ENCODE data around the gene IQGAP2.

IQGAP2 gene

DNA sequence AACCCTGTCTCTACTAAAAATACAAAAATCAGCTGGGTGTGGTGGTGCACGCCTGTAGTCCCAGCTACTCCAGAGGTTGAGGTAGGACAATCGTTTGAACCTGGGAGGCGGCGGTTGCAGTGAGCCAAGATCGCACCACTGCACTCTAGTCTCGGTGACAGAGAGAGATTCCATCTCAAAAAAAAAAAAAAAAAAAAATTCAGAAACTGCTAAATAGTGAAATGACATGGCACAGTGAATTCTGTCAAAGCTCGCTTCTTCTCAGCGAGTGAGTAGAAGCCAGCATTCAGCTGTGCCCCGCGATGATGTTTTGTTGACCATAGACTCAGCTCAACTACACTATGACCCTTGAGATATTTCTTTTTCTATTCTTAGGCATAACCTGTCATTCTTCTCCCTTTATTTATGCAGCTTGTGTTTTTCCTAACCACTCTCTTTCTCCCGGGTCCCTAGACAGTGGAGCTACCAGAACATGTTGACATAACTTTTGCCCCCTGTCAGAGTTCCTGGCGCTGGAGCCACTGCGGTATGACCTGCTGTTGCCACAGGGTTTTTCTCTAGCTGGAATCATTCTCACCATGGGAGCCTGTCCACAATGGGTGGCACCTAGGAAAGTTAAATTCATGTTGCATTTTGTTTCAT, 13.5 kb upstream of the IQGAP2 start:
- H3K4me3 ChIP-seq, result no peak overlapping the region
- H3K9me3 ChIP-seq (ENCODE audit: low read depth, low read length), result no peaks in the 10 kb centered on the region
- DNase-seq (ENCODE audit: low read depth, low spot score), result no peak
- H3K36me3 ChIP-seq (ENCODE audit: insufficient read depth, low read length), result no peaks in the 10 kb centered on the region
- TF ChIP-seq FOXP2 (optimal IDR thresholded peaks at IDR 0.05; ENCODE audit: control extremely low read depth, extremely low read length, insufficient read depth) (no peak), POLR2AphosphoS5 (IDR thresholded peaks at IDR 0.05; ENCODE audit: borderline replicate concordance, low read depth, low read length) (no peak), EZH2 (IDR thresholded peaks at IDR 0.05) (no peak)
- H3K27ac ChIP-seq, result no peak overlapping the region
- H3K9ac ChIP-seq (ENCODE audit: insufficient read length), result no peak overlapping the region

DNA sequence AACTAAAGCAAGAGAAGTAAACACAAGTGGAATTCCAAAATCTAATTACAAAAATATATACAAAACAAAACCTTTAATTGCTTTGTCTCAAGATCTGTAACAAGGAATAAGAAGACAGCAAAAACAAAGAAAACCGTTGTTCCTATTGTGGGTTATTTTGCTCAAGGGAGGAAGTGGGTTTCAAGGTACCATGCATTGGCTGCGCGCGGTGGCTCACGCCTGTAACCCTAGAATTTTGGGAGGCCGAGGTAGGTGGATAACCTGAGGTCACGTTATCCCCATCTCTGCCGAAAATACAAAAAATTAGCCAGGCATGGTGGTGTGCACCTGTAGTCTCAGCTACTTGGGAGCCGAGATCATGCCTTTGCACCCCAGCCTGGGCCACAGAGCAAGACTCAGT, 12.1 kb upstream of the IQGAP2 start:
- H3K27ac ChIP-seq, result no peak overlapping the region
- no peaks in the 10 kb centered on the region for H3K9me3 ChIP-seq (ENCODE audit: low read depth, low read length)
- H3K4me3 ChIP-seq, result no peak overlapping the region
- no peaks in the 10 kb centered on the region for H3K36me3 ChIP-seq (ENCODE audit: insufficient read depth, low read length)
- TF ChIP-seq EZH2 (IDR thresholded peaks at IDR 0.05) (no peak), FOXP2 (optimal IDR thresholded peaks at IDR 0.05; ENCODE audit: control extremely low read depth, extremely low read length, insufficient read depth) (no peak), POLR2AphosphoS5 (IDR thresholded peaks at IDR 0.05; ENCODE audit: borderline replicate concordance, low read depth, low read length) (no peak)
- no peak for DNase-seq (ENCODE audit: low read depth, low spot score)
- no peak overlapping the region for H3K9ac ChIP-seq (ENCODE audit: insufficient read length)

DNA sequence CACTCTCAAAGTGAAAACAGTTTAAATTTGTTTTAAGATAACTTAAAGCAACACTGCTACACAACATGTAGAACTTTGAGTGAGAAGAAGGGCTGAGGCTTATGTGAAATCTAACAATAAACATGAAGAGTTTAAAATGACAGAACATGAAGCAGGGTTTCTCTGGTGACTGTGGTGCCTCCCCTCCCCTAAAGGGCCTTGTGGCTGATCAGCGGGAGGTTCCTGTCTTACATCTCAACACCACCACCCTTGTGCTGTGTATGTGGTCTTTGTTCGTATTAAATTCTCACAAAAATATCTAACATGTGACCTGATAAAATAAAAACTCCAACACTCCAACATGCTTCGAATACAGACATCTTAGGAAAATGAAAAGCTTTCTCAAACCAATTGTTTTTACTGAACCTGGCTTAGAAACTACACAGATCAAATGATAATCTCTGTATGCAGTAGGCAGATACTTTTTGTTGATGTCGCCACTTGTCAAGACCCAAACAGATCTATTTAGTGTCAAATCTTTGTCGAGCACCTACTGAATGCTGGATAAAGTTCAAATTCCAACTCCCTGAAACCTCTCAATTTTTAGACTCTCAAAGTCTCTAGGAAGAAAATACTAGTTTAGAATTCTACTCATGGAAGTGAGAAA, 9.9 kb upstream of the IQGAP2 start:
- peak; percentile 81 for DNase-seq (ENCODE audit: low read depth, low spot score)
- Histone ChIP-seq H3K27ac (peak overlapping the region; percentile 99), H3K9ac (ENCODE audit: insufficient read length) (peak overlapping the region; percentile 78), H3K9me3 (ENCODE audit: low read depth, low read length) (no peaks in the 10 kb centered on the region), H3K36me3 (ENCODE audit: insufficient read depth, low read length) (no peaks in the 10 kb centered on the region), H3K4me3 (peak overlapping the region; percentile 60)
- peak; percentile 60 for TF ChIP-seq FOXP2 (optimal IDR thresholded peaks at IDR 0.05; ENCODE audit: control extremely low read depth, extremely low read length, insufficient read depth)
- no peak; the same call in 1 of the 2 replicates for TF ChIP-seq POLR2AphosphoS5 (IDR thresholded peaks at IDR 0.05; ENCODE audit: borderline replicate concordance, low read depth, low read length)

DNA sequence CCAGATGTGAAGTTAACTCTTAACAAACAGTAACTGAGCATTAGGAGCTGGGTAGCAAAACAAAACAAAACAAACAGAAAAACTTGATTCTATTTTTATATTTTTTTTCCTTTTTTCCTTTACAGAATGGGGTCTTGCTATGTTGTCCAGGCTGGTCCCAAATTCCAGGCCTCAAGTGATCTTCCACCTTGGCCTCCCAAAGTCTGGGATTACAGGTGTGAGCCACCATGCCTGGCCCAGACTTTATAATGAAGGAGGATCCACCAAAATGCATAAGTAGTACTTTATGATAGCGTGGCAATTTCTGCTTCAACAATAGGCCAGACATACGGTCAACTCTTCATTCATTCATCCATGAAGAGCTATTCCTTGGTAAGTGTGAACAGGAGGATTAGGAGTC, 5.9 kb upstream of the IQGAP2 start:
- H3K4me3 ChIP-seq, result no peak overlapping the region
- no peak overlapping the region for H3K27ac ChIP-seq
- no peak overlapping the region for H3K9ac ChIP-seq (ENCODE audit: insufficient read length)
- no peak for DNase-seq (ENCODE audit: low read depth, low spot score)
- TF ChIP-seq EZH2 (IDR thresholded peaks at IDR 0.05) (no peak), FOXP2 (optimal IDR thresholded peaks at IDR 0.05; ENCODE audit: control extremely low read depth, extremely low read length, insufficient read depth) (no peak), POLR2AphosphoS5 (IDR thresholded peaks at IDR 0.05; ENCODE audit: borderline replicate concordance, low read depth, low read length) (no peak)
- no peaks in the 10 kb centered on the region for H3K36me3 ChIP-seq (ENCODE audit: insufficient read depth, low read length)
- H3K9me3 ChIP-seq (ENCODE audit: low read depth, low read length), result no peaks in the 10 kb centered on the region

DNA sequence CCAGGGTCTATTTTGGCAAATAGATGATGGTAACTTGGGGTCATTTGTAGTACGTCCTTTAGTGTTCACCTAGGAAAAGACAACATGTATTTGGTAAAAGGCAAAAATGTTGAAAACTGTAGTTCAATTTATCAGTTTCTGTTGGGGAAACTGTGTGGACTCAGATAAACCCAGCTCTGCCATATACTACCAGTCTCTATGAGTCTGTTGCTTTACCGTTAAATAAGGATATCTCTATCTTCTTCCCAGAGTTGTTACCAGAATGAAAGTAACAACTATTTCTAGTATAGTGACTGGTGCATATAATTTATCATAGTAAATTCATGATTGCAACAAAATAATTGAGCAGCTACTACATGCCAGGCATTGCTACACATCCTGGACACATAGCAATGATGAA, 3.8 kb upstream of the IQGAP2 start:
- Histone ChIP-seq H3K36me3 (ENCODE audit: insufficient read depth, low read length) (no peaks in the 10 kb centered on the region), H3K4me3 (no peak overlapping the region), H3K9me3 (ENCODE audit: low read depth, low read length) (no peaks in the 10 kb centered on the region), H3K9ac (ENCODE audit: insufficient read length) (no peak overlapping the region), H3K27ac (no peak overlapping the region)
- TF ChIP-seq FOXP2 (optimal IDR thresholded peaks at IDR 0.05; ENCODE audit: control extremely low read depth, extremely low read length, insufficient read depth), result no peak
- no peak for TF ChIP-seq EZH2 (IDR thresholded peaks at IDR 0.05)
- TF ChIP-seq POLR2AphosphoS5 (IDR thresholded peaks at IDR 0.05; ENCODE audit: borderline replicate concordance, low read depth, low read length), result no peak
- DNase-seq (ENCODE audit: low read depth, low spot score), result no peak

DNA sequence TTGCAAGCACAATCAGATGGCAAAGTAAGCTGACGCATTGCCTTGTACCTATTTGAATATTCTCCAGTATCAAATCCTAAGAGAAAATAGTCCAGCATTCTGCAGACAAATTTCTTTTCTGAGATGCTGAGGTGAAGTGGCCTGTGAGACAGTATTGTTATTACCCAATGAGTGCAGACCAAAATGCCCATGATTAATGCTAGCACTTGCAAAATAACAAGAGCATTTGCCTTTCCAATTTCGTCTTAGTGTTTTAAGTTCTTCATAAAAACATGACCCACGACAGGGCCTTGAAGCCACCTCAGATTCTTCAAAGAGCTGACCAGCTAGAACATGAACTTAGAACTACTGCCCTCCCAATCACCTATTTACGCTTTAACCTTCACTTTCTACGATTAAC, 2.6 kb upstream of the IQGAP2 start:
- no peak overlapping the region for H3K4me3 ChIP-seq
- TF ChIP-seq EZH2 (IDR thresholded peaks at IDR 0.05) (no peak), POLR2AphosphoS5 (IDR thresholded peaks at IDR 0.05; ENCODE audit: borderline replicate concordance, low read depth, low read length) (no peak), FOXP2 (optimal IDR thresholded peaks at IDR 0.05; ENCODE audit: control extremely low read depth, extremely low read length, insufficient read depth) (no peak)
- no peak for DNase-seq (ENCODE audit: low read depth, low spot score)
- H3K9ac ChIP-seq (ENCODE audit: insufficient read length), result no peak overlapping the region
- no peak overlapping the region for H3K27ac ChIP-seq
- H3K36me3 ChIP-seq (ENCODE audit: insufficient read depth, low read length), result no peaks in the 10 kb centered on the region
- no peaks in the 10 kb centered on the region for H3K9me3 ChIP-seq (ENCODE audit: low read depth, low read length)

DNA sequence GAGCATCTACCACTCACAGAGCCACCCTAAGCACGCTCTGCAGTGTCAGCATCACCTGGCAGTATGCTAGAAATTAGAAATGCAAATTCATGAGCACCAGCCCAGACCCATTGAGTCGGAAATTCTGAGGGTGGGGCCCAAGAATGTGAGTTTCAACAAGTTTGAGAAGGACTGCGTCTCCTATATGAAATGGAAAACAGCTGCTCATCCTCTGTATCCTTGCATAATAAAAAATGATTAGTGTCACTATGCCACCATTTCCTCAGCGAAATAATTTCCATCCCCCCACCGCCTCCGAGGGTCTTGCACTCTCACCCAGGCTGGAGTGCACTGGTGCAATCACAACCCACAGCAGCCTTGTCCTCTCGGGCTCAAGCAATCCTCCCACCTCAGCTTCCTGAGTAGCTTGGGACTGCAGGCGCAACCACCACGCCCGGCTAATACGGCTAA, 1.3 kb upstream of the IQGAP2 start:
- H3K36me3 ChIP-seq (ENCODE audit: insufficient read depth, low read length), result no peaks in the 10 kb centered on the region
- no peak overlapping the region for H3K27ac ChIP-seq
- no peak for DNase-seq (ENCODE audit: low read depth, low spot score)
- H3K9ac ChIP-seq (ENCODE audit: insufficient read length), result no peak overlapping the region
- H3K4me3 ChIP-seq, result peak overlapping the region; percentile 88
- TF ChIP-seq POLR2AphosphoS5 (IDR thresholded peaks at IDR 0.05; ENCODE audit: borderline replicate concordance, low read depth, low read length) (no peak), FOXP2 (optimal IDR thresholded peaks at IDR 0.05; ENCODE audit: control extremely low read depth, extremely low read length, insufficient read depth) (no peak), EZH2 (IDR thresholded peaks at IDR 0.05) (no peak)
- H3K9me3 ChIP-seq (ENCODE audit: low read depth, low read length), result no peaks in the 10 kb centered on the region

DNA sequence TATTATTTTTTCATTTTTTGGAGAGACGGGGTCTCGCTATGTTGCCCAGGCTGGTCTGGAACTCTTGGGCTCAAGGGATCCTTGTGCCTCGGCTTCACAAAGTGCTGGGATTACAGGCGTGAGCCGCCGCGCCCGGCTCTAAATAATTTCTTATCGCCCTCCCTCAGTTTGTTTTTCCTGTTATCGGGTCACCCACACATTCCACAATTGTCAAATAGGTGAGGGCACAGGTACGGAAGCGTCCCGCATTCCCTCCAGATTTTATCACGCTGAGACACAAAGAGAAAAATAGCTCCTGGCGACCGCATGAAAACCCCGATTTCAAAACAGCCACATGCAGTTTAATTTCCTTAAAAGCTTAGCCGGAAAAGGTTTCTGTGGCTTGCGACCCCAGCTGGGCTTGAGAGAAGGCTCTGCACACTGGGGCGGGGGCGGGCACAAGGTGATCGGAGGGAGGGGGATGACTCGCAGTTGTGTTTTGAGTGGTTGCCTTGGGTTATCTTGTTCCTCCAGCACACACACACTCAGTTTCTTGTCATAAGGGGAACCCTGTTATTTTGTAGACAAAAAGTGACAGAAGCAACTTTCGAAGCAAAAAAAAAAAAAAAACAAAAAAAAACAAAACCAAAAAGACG, 717 bp upstream of the IQGAP2 start:
- Histone ChIP-seq H3K9me3 (ENCODE audit: low read depth, low read length) (no peaks in the 10 kb centered on the region), H3K9ac (ENCODE audit: insufficient read length) (peak overlapping the region; percentile 83), H3K36me3 (ENCODE audit: insufficient read depth, low read length) (no peaks in the 10 kb centered on the region), H3K27ac (peak overlapping the region; percentile 38; the same call in 1 of the 2 replicates), H3K4me3 (peak overlapping the region; percentile 88)
- TF ChIP-seq FOXP2 (optimal IDR thresholded peaks at IDR 0.05; ENCODE audit: control extremely low read depth, extremely low read length, insufficient read depth) (no peak), EZH2 (IDR thresholded peaks at IDR 0.05) (no peak), POLR2AphosphoS5 (IDR thresholded peaks at IDR 0.05; ENCODE audit: borderline replicate concordance, low read depth, low read length) (no peak)
- DNase-seq (ENCODE audit: low read depth, low spot score), result peak; percentile 26
